GM18502 (cell line): ENCODE measurements around the gene CA7.
A peak's percentile ranks its signal among the peaks of the same experiment; 100 is the strongest.

Source experiments
- ATAC-seq: cut with Tn5 transposase; IDR thresholded peaks from one replicate; pipeline ENCODE4 v1.9.1; 2021; ENCODE audit warnings: mild to moderate bottlenecking; ENCODE audit not compliant: unreplicated experiment, poor library complexity

Gene CA7

GRCh38 chr16:66871840-66872239, 27.6 kb downstream of the CA7 start:
- ATAC-seq: no peak

DNA sequence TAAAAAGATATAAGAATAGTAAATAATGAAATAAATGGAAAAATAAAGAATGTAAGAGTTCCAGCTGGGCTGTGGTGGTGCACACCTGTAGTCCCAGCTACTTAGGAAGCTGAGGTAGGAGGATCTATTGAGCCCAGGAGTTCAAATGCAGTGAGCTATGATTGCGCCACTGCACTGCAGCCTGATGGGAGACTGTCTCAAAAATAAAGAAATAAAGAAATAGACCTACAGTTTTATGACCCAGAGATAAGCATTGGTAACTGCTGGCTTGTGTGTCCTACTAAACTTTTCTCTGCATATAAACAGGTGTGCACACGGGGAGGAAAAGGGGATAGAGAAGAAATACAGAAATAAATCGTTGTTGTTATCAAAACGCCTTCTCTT, 28.3 kb downstream of the CA7 start:
- ATAC-seq: no peak

- peak; percentile 86 for ATAC-seq
These were observed 28.9 kb downstream of the CA7 start for GRCh38 chr16:66872943-66873684.

DNA sequence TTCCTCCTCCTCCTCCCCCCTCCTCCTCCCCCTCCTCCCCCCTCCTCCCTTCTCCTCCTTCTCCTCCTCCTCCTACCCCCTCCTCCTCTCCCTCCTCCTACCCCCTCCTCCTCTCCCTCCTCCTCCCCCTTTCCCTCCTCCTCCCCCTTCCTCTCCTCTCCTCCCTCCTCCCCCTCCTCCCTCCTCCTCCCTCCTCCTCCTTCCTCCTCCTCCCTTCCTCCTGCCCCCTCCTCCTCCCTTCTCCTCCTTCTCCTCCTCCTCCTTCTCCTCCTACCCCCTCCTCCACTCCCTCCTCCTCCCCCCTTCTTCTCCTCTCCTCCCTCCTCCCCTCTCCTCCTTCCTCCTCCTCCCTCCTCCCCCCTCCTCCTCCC, 29.5 kb downstream of the CA7 start:
- ATAC-seq: no peak

GRCh38 chr16:66874079-66874775, 30.0 kb downstream of the CA7 start:
- ATAC-seq: no peak

GRCh38 chr16:66878067-66878466, 33.9 kb downstream of the CA7 start:
- ATAC-seq: no peak

GRCh38 chr16:66880288-66881013, 36.2 kb downstream of the CA7 start, which contains the start of gene PDP2:
Gene PDP2 (plus strand): TSS chr16:66880515. CDS start chr16:66884285, 3,770 bp downstream.
- peak; percentile 96 for ATAC-seq

- ATAC-seq: peak; percentile 5
These were observed 36.8 kb downstream of the CA7 start for GRCh38 chr16:66881014-66881417.

DNA sequence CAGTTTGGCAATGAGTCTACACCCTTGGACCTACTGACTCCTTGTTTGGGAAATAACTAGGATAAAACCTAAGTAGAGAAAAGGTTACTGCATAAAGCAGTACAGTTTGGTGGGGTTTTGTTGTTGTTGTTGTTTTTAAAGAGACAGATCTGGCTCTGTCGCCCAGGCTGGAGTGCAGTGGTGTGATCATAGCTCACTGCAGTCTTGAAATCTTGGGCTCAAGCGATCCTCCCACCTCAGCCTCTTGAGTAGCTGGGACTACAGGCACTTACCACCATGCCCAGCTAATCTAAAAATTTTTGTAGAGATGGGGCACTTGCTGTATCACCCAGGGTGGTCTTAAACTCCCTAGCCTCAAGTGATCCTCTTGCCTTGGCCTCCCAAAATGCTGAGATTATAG, 37.3 kb downstream of the CA7 start:
- ATAC-seq: no peak

DNA sequence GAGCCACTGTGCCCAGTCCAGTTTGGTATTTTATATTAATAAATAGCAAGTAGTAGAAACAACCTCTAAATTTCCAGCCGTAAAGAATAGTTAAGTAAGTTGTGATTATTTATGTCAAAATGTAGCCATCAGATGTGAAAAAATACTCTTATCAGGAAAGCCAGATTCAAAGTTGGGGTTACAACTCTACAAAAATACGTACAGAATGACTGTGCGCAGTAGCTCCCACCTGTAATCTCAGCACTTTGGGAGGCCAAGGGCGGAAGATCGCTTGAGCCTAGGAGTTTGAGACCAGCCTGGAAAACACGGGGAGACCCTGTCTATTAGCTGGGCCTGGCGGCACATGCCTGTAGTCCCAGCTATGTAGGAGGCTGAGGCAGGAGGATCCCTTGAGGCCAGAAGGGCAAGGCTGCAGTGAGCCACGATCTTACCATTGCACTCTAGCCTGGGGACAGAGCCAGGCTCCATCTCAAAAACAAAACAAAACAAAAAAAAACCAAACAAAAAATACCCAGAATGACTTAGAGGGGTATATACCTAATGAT, 37.8 kb downstream of the CA7 start:
- ATAC-seq: no peak

DNA sequence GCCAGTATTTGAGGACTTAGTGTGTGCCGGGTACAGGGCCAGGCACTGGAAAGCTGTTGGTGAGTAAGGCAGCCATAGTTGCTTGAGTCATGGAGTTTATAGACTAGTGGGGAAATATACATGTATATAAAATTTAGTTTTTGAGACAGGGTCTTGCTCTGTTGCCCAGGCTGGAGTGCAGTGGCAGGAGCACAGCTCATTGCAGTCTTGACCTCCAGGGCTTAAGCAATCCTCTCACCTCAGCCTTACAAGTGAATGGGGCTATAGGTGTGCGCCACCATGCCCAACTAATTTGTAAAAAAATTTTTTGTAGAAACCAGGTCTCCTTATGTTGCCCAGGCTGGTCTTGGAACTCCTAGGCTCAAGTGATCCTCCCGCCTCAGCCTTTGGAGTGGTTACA, 38.5 kb downstream of the CA7 start:
- no peak for ATAC-seq

DNA sequence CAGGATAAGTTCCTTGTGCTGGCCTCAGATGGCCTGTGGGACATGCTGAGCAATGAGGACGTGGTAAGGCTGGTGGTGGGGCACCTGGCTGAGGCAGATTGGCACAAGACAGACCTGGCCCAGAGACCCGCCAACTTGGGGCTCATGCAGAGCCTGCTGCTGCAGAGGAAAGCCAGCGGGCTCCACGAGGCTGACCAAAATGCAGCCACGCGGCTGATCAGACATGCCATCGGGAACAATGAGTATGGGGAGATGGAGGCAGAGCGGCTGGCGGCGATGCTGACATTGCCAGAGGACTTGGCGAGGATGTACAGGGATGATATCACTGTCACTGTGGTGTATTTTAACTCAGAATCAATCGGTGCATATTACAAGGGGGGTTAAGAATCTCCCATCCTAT, 41.3 kb downstream of the CA7 start:
- ATAC-seq: no peak

GRCh38 chr16:66886321-66886720, 42.1 kb downstream of the CA7 start:
- ATAC-seq: no peak

DNA sequence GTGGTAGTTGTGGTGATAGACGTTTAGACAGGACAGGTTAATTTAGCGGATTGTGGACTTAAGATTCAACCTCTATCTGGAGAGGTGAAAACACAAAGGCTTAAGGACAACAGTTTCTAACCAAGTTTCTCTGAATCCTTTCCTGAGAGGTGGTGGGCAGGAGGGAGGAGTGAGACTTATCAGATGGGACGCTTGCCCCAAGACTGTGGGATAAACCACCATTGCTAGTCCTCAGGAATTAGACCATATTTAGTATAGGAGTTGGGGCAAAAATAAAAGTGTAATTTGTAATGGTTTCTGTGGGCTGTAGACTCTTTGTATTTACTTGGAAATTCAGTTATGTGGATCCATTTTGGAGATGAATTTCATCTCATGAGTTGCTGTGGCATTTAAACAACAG, 42.7 kb downstream of the CA7 start:
- ATAC-seq: no peak

DNA sequence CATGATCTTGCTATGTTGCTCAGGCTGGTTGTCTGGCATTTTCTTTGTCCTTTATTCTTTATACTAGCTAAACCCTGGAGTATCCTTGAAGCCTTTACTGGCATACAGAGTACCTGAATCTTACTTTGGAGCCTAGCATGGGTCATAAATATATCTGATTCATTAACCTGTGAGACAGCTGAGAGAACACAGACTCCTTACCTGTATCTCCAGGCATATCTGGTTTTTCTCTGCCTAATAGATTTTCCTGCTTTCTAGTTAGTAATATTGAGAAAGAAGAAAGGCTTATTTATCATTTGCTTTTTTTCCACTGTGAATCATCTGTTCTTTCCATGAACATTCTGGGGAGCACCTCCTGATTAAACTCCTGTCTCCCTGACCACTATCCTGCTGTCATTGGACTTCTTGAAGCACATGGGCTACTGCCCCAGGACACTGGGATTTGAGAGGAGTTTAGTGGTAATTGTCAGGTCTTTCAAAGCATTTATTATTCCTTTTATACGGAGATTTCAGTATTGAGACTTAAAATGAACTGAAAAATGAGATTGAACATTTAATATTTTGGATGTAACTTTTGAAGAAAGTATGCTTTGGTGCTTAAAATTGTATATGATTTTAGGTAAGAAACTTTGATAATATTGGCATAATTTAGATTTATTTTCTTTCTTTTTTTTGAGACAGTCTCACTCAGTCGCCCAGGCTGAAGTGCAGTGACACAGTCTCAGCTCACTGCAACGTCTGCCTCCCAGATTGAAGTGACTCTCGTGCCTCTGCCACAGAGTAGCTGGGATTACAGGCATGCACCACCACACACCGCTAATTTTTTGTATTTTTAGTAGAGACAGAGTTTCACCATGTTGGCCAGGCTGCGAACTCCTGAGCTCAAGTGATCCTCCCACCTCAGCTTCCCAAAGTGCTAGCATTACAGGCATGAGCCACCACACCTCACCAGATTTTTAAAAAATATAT, 44.7 kb downstream of the CA7 start:
- ATAC-seq: no peak

- ATAC-seq: no peak
These were observed 45.4 kb downstream of the CA7 start for GRCh38 chr16:66889622-66890021.

GRCh38 chr16:66890799-66891198, 46.6 kb downstream of the CA7 start:
- no peak for ATAC-seq

DNA sequence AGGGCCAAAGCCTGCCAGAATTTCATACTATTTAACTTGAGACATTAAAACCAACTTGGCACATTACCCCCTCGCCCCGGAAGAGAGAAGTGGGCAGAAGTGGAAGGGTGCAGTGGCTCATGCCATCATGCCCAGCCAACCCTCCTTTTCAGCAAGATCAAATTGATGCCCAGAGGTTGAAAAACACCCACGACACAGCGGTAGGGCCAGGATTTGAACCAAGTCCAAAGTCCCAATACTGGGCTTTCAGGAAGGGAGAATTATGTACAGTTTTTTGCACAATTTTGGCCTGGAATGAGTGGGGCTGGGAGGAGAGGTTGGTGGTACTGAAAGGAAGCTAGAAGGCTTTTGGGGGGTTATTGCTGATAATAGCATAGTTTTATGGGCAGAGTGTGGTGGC, 47.1 kb downstream of the CA7 start:
- ATAC-seq: no peak

DNA sequence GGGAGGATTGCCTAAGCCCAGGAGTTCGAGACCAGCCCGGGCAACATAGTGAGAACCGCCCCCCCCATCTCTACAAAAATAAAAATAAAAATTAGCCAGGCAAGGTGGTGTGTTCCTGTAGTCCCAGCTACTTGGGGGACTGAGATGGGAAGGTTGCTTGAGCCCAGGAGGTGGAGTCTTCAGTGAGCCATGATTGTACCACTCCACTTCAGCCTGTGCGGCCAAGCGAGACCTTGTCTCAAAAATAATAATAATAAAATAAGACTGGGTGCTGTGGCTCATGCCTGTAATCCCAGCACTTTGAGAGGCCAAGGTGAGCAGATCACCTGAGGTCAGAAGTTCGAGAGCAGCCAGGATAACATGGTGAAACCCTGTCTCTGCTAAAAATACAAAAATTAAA, 47.6 kb downstream of the CA7 start:
- ATAC-seq: no peak

GRCh38 chr16:66894055-66894454, 49.8 kb downstream of the CA7 start:
- ATAC-seq: no peak
